ENCODE data around the gene SPINK6.

Gene SPINK6

GRCh38 chr5:148261221-148261620 is 58.4 kb downstream of the SPINK6 start:
- TF ChIP-seq, protein P1, sequence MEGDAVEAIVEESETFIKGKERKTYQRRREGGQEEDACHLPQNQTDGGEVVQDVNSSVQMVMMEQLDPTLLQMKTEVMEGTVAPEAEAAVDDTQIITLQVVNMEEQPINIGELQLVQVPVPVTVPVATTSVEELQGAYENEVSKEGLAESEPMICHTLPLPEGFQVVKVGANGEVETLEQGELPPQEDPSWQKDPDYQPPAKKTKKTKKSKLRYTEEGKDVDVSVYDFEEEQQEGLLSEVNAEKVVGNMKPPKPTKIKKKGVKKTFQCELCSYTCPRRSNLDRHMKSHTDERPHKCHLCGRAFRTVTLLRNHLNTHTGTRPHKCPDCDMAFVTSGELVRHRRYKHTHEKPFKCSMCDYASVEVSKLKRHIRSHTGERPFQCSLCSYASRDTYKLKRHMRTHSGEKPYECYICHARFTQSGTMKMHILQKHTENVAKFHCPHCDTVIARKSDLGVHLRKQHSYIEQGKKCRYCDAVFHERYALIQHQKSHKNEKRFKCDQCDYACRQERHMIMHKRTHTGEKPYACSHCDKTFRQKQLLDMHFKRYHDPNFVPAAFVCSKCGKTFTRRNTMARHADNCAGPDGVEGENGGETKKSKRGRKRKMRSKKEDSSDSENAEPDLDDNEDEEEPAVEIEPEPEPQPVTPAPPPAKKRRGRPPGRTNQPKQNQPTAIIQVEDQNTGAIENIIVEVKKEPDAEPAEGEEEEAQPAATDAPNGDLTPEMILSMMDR (IDR thresholded peaks at IDR 0.05; ENCODE audit: low read depth, low read length, missing control alignments): no peak
- no peak for DNase-seq (ENCODE audit: low read depth)
- in situ Hi-C loops (cut with HindIII; ENCODE audit: low sequenced_read_pairs): no loop called here
- H3K4me3 ChIP-seq (ENCODE audit: low read depth, low read length): no peak overlapping the region

Data from astrocyte of the cerebellum (primary cell).